Activated naive CD4-positive, alpha-beta T cell treated with anti-CD3 and anti-CD28 coated beads, Interleukin-2, amount 50 U/mL, for 16 hours (primary cell): ENCODE measurements around the gene CFAP52.
"Not testable (repeated sequence)": the region's sequence is repeated elsewhere in the genome, so short reads cannot be mapped to it uniquely, and the experiment has no call there.

Experiments
- DNase-seq: peaks from one replicate; pipeline ENCODE4 v3.0.0-alpha.2; 2020

Gene CFAP52

DNA sequence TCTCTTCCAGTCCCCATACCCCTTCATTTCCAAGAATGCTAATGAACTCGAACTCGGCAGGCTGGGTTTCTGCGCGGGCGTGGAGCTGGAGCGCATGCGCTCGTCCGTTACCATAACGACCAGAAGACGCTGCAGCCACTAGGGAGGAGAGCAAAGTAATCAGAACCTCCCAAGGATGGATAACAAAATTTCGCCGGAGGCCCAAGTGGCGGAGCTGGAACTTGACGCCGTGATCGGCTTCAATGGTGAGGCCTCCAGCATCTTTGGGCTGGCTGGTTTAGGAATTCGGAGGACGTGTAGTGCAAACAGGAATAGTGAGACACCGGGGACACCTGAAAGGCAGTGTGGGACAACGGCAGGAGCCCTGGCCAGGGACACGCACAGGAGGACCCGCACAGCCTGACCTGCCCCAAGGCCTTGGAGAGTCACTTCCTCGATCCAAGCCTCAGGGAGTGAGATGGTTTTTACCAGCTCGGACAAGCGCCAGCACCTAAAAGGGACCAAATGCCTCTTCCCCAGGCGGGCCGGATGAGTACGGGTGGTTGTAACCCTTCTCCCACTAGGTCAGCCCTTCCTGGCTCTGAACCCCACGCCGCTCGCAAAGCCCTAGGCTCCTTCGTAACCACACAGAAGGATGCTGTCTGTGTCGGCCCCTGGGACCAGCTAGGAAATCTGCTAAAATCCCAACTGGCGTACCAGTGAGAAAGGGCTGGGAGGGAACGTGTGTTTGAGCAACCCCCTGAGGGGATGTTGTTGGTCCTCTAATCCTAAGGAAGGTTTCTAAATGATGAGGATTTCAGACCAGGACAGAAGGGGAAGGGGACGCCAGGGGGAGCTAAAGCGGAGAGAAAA is at the start of gene CFAP52:
TSS of gene CFAP52 (plus strand) at position 122 of the 852 bp plus-strand sequence. CDS start at position 176, 54 bp downstream.
- peak; percentile 76 for DNase-seq

DNA sequence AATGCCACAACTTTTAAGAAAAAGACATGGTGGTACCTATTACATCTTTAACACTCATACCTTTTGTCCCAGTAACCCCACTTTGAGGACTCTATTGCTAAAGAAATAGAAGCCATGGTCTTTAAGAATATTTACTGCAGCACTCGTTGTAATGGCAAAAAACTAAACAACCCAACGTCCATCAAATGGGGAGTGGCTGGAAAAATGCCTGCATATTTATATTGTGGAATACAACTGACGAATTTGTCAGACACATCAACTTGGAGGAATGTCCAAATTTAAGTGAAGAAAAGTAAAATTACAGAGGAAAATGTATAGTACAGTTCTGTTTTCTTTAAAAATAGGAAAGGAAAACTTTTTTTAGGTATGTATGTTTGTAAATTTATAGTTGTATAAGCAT is 48.7 kb upstream of the CFAP52 start:
- no peak for DNase-seq

GRCh38 chr17:9529033-9529700 is 47.3 kb upstream of the CFAP52 start:
- DNase-seq = no peak

GRCh38 chr17:9531034-9531433 is 45.4 kb upstream of the CFAP52 start:
- no peak for DNase-seq

DNA sequence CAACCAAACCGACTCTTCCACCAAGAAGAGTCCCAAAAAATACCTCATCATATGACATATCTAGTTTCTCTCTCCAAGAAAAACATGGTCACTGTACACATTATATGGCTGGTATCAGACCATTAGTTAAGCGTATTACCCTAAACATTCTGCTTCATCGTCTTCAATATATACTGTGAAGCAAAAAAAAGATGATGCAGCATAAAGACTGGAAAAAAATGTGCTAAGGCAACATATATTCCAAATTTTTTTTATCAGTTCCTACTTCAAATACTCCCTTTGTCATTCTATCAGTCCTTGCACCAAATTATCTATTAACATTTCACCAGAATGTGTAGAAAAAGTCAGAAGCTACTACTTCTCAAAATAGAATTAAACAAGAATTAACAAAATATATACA is 43.7 kb upstream of the CFAP52 start:
- no peak for DNase-seq

DNA sequence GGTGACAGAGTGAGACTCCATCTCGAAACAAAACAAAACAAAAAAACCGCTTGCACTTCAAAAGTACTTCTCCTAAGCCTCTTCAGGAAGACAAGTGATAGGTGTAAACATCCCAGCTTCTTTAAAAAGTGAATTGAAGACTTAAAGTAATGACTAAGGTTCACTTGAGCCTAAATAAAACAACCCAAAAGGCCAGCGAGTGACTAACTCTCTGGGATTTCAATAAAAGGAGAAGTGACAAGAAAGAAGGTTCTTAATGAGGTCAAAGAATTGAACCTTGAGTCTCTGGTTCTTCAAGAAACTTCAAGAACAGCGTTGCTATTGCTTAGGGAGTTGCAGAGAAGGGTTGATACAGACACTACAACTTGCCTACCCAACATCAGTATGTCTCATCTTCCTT is 43.0 kb upstream of the CFAP52 start:
- no peak for DNase-seq

GRCh38 chr17:9536061-9536460 is 40.4 kb upstream of the CFAP52 start:
- no peak for DNase-seq

DNA sequence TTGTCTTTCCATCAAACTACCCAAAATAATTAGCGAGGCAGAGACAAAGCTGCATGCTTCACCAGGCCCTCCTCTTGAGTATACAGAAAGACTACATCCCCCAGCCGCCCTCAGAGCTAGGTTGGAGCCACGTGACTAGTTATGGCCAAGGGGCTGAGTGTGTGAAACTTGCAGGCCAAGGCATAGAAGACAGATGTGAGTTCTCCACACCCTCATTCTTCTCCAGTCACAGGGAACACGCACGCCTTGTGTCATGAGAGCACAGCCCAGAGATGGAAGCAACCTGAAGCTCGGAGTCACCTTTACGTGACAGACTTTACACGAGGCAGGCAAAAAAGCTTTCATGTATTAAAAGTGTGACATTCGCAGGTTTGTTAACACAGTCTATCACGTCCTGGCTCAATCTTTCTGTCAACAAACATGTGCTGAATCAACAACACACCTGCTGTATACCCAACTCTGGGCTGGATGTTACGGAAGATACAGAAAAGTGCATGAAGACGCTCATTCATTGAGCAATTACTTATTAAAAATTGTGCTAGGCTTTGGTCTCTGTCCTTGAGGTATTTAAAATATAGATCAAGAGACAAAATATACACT is 39.2 kb upstream of the CFAP52 start:
- no peak for DNase-seq

- no peak for DNase-seq
Observed at GRCh38 chr17:9538626-9539025, 37.8 kb upstream of the CFAP52 start.

- no peak for DNase-seq
Observed at GRCh38 chr17:9541718-9542117, 34.7 kb upstream of the CFAP52 start.

DNA sequence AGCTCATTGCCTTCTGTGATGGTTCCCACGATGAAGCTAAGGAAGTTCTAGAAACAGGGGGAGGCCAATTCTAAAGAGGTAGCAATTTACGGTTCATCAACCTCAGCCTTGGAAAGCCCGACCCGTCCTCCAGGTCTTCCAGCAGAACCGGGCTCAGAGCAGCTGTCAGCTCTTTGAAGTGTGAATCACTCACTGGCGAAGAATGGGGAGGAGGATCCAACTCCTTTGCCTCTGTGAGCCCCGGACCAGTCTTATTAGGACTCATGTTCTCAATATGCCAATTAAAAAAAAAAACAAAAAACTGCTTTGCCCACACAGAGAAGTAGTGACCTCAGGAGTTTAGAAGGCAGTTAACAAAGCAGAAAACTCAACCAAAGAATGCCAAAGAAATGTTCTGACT is 32.2 kb upstream of the CFAP52 start:
- DNase-seq = no peak

DNA sequence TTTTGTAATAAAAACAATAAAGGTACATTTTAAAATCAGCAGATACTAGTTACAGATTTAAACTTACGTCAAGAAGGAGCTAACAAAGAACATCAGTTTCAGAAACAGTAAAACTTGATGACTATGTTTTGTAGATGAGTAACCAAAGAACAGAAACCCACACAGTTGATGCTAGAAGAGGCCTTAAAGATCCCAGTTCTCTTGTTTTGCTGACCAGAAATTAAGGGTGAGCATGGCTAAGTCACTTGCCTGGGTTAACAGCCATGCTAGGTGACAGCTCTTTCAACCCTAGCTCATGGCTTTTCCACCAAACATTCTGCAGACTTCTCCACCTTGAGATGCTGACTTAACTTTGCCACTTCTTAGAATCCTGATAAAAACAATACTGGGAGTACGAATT is 27.2 kb upstream of the CFAP52 start:
- DNase-seq = no peak

DNA sequence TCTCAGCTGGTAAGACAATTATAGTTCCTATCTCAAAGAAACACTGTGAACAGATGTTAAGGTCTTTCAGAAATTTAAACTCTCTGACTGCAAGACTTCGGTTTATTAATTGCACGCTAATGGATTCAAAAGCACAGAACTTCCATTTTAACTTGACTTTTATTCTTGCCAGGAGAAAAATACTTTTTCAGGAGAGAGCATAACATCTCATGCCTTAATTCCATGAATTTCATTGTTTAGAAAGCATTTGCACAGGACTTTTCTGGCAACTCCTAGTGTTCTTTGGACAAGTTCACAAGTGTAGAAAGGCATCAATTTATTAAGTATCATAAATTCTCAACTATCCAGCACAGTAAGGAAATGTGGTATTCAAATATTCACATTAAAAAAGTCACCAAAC is 23.3 kb upstream of the CFAP52 start:
- DNase-seq = no peak

- DNase-seq = no peak
Observed at GRCh38 chr17:9553596-9553995, 22.8 kb upstream of the CFAP52 start.

- peak; percentile 50 for DNase-seq
Observed at GRCh38 chr17:9554715-9555114, 21.7 kb upstream of the CFAP52 start.

- no peak for DNase-seq
Observed at GRCh38 chr17:9557161-9557755, 19.2 kb upstream of the CFAP52 start.

DNA sequence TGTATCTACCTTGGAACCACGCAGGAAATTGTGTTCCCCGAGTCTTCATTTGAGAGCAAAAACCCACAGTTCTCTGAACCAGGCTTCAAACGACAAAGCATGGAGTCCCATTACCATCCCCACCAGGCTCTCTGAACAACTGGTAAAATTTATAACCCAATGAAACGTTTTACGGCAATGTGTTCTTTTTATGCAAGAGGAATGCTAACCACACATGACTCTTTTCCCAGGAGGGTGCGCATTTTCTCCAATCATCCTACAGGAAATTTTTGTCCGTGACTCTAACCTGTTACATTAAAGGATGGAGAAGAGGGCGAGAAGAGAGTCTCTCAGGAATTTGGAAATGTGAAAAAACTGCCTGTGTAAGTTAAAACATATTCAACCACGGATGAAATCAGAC is 18.6 kb upstream of the CFAP52 start:
- DNase-seq = no peak

GRCh38 chr17:9564104-9564503 is 12.3 kb upstream of the CFAP52 start:
- DNase-seq = no peak

DNA sequence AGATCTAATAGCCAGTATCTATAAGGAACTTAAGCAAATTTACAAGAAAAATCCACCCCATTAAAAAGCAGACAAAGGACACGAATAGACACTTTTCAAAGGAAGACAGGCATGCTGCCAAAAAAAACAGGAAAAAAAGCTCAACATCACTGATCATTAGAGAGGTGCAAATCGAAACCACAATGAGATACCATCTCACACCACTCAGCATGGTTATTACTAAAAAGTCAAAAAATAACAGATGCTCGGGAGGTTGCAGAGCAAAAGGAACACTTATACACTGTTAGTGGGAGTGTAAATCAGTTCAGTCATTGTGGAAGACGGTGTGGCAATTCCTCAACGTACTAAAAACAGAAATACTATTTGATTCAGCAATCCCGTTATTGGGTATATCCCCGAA is 10.4 kb upstream of the CFAP52 start:
- DNase-seq = no peak

GRCh38 chr17:9566739-9567138 is 9.7 kb upstream of the CFAP52 start:
- DNase-seq = not testable (repeated sequence)

- DNase-seq = no peak
Observed at GRCh38 chr17:9568004-9568403, 8.4 kb upstream of the CFAP52 start.

DNA sequence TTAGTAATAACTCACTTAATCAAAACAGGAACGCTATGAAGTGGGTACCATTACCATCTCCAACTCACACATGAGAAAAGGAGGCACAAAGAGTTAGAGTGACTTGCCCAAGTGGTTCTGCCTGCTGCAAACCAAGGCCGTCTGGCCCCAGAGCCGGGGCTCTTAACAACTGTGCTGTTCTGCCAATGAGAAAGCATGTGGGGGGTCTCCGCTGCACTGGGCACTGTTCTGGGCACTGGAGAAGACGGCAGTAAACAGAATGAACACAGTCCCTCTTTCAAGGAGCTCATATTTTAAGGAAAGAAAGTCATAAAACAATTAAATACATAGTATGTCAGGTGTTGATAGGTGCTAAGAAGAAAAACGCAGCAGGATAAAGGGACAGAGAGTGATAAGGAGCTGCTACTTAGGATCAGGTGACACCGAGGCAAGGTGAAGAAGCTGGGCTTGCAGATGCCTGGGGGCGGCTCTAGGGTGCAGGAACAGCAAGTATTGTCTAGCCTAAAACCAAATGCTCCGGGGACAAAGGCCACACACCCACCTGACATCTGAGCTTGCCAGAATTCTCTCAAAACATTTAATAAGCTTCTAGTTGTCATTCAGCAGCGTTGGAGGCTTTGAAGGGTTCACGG is 7.4 kb upstream of the CFAP52 start:
- no peak for DNase-seq

- no peak for DNase-seq
Observed at GRCh38 chr17:9571201-9571600, 5.2 kb upstream of the CFAP52 start.
